Activated CD4-positive, alpha-beta T cell treated with anti-CD3 and anti-CD28 coated beads, Interleukin-2, Interleukin-6, amounts not matched to agents 100 ng/mL and 50 ng/mL, durations not matched to agents 16 hours and 8 hours (primary cell): Measurements from ENCODE around the gene TMEM120B.
A peak's percentile ranks its signal among the peaks of the same experiment; 100 is the strongest.

Experiments used
- DNase-seq: peaks from one replicate; pipeline ENCODE4 v3.0.0-alpha.2; 2020

Gene TMEM120B

DNA sequence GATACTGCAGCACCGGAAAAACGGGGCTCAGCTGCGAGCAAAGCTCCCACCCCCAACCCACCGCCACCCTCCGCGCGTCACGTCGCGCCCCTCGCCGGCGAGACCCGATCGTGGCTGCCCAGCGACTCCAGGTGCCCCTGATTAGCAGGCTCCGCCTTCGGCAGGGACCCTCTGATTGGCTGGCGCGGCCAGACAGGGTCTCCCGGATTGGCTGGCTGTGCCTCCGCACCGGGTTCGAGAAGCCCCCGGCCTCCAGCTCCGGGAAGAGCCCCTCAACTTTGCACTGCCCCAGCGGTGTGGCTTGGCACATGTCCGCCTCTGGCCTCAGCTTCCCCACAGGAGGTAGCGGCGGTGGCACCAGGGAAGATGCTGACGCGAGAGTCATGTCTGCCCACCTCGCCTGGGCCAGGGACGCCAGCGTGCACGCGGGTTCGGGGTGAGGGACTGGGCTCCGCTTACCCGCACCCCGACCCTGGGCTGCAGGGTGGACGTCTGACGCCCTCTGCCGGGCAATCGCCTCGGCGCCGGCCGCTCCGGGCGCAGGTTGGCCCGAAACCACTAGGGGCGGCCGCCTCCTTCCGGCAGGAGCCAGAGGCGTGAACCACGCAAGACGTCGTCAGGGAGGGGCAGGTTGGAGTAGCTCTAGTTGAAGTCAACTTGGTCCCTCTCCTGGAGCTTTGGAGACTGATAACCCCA, 81.4 kb downstream of the TMEM120B start:
- DNase-seq: peak; percentile 98

DNA sequence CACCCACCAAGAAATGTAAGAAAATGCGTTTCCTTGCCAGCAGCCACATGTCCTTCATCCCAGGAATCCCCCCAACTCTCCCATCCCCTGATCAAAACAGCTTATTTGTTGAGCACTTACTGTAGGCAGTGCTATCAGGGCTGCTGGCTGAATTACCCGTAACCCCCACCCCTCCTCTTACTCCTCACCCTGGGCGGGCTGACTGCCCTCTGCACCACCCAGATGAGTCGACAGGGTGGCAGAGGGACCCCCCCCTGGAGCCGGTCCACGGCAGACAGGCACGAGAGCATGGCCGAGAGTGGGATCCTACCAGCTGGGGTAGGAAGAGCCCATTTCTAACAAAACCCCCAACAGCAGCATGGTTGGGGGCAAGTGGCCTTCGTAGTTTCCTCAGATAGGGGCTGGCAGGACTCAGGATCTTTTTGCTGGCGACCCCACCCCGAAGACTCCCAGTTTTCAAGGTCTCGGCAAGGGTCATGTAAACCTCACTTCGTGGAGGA, 82.0 kb downstream of the TMEM120B start:
- DNase-seq: no peak

DNA sequence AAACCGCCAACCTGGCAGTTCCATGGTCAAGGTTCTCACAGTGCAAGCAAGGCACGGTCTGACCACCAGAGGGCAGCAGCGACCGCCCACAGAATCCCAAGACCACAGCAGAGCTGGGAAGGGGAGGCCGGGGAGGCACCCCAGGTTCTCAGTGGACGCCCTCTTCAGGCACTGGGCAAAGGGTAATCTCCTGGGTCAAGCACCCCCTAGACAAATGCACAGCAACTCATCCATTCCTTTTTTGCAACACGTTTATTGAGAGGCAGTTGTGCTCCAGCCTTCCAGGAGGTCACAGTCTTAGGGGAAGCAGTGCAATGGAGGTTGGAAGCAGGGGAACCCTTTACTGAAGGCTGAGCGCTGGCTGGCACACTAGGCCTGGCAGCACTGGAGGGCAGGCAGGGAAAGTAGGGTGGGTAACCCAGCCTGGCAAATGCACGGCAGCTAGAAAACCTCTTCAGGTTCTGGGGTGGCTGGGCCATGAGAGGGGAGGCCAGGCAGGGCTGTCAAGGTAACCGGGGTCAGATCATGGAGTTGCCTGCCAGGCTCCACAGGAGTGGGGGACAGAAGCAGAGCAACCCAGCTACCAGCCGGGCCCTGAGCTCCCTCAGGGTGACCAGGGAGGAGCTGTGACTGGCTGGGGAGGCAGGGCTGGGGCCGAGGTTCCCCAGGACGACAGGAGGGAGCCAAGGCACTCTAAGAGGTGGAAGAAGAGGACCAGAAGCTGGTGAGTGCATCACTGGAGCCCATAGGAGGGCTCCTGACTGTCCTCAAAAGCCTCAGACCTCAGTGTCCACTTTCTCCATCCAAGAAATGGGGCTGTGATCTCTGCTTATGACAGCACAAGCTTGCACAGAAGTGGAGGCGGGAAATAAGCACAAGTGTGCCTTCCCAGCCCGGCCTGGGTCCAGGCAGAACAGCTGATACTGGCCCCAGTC, 82.7 kb downstream of the TMEM120B start:
- DNase-seq: peak; percentile 91

DNA sequence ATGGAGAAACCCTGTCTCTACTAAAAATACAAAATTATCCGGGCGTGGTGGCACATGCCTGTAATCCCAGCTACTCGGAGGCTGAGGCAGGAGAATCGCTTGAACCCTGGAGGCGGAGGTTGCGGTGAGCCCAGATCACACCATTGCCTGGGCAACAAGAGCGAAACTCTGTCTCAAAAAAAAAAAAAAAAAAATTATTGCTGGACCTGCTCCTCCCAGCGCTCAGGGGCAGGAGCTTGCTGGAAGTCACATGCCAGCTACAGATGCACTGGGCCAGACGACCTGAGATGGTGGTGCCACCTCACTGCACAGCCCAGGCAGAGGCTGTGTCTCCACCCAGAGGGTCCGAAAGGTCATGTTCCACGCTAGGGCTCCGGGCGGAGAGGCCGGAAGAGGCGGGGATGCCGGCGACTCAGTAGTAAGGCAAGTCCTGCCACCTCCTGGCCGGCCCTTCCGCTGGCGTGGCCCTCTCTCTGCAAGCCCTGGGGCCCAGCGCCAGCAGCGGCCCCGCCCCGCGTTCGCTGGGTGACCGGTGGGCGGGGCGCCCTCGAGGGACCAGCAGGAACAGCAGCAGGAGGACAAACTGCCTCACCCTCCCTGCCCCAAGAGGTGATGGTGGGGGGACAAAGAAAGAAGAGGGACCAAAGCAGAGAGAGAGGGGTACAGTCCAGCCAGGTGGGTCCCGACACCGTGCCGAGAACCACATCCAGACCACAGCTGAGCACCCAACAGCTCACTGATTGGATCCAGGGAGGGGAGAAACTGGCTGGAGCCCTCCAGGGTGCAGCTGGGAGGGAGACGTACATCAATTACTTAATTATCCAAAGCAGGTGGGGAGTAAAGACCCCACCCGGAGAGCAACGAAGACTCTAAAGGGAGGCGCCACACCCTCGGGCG, 84.6 kb downstream of the TMEM120B start:
- DNase-seq: no peak

DNA sequence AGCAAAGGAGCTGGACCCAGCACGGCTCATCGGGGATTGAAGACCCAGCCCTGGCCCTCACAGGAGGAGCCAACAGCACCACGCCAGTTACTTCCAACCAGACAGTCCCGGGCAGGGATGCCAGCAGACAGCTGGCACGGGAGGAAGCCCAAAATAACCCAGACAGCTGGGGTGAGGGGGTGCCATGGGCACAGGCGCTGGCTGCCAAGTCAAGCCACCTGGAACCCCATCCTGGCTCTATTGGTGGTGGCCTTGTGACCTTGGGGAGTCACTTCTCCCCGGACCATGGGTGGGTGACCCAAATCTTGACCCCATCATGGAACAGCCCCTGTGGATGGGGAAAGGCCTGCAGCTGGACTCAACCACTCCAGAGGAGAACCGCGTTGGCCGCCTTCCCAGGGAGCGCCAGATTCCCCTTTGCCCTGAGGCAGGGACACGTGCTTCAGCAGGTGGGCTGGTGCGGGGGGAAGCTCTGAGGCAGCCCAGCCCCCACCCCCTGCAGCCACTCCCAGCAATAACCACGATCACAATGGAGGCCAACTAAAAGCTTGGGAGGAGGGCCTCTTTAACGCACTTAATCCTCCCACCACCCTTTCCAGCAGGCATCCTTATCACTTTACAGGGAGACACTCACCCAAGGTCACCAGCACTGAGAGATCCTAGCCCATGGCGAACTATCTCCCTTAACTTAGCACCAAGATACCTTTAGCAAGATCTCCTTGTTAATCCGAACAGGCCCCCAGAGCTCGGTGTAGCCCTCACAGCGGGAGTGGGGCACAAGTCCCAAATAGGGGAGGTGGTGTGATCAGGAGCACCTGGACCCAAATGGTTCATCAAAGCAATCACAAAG, 85.6 kb downstream of the TMEM120B start:
- no peak for DNase-seq

DNA sequence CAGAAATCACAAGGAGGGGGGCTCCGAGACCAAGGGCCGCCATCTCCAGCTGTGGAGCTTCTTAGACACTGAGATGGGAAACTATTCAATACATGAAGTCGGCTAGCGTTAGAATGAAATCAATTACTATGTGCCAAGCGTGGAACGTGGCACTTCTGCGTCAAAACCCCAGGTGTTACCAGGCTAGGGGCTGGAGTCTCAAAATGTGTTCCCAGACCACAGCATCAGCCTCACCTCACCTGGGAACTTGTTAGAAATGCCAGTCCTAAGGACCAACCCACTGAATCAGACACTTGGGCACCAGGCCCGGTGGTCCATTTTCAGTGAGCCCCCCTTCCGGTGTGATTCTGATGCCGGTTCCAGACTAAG, 86.2 kb downstream of the TMEM120B start:
- no peak for DNase-seq

DNA sequence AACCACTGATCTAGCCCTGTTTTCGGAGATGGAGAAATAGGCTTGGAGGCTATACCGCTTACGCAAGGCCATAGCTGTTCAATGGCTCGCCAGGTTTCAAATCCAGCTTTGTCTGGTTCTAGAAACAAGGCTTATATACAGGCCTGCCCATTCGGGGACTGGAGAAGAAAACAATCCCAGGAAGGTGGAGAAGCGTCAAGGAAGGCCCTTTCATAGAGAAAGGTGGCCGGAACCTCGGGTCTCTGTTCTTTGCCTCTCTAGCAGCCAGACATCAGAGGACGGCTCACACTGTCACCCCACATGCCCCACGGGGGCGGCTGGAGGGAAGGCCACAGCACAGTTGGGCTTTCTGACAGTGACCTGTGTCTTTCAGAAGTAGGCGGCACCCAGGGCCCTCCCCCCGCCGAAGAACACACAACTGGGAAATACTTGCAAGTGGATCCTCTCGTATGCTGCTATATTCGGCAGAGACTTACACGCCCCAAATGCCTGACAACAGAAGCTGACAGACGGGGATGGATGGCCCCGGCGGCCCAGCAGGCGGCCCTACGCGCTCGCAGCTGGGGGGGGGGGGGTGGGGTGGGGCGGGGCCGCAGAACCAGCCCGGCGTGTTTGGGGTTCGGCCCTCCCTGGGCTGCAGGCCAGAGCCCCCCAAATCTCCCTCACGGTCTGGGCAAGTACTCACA, 86.7 kb downstream of the TMEM120B start:
- DNase-seq: peak; percentile 63

DNA sequence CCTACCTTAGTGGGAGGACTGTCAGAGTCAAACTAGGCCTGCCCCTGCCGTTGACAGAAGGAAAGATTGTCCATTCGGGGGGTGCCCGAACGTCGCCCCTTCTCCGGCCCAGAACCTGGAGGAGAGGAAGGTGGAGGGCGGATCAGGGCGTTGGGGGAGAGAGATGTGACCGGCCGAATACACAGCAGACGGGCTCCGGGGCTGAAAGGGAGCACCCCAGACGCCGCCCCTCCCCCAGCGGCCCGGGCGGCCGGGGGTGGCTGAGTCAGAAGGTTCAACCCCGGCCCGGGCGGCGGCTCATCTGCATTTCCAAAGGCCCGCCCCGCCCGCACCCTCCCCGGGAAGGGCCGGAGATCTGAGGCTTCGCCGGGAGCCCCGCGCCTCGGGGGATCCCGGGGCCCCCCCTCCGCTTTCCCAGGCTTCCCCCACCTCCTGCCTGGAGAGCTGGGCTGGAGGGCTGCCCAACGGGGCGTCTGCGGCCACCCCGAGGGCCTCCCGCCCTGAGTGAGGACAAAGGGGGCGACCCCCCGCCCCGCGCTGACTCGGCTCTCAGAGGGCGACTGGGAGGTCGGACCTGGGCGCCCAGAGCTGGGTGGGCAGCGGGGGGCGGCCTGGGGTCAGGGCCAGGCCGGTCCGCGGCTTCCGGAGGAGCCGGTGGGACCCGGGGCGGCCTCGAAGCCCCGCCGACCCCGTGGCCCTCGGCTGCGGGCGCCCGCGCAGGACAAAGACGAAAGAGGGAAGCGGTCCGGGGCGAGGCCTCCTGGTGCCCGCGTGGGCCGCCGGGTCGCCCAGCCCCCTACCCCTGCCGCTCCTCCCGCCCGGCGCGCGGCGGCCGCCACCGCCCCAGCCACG, 87.5 kb downstream of the TMEM120B start:
- peak; percentile 90 for DNase-seq

DNA sequence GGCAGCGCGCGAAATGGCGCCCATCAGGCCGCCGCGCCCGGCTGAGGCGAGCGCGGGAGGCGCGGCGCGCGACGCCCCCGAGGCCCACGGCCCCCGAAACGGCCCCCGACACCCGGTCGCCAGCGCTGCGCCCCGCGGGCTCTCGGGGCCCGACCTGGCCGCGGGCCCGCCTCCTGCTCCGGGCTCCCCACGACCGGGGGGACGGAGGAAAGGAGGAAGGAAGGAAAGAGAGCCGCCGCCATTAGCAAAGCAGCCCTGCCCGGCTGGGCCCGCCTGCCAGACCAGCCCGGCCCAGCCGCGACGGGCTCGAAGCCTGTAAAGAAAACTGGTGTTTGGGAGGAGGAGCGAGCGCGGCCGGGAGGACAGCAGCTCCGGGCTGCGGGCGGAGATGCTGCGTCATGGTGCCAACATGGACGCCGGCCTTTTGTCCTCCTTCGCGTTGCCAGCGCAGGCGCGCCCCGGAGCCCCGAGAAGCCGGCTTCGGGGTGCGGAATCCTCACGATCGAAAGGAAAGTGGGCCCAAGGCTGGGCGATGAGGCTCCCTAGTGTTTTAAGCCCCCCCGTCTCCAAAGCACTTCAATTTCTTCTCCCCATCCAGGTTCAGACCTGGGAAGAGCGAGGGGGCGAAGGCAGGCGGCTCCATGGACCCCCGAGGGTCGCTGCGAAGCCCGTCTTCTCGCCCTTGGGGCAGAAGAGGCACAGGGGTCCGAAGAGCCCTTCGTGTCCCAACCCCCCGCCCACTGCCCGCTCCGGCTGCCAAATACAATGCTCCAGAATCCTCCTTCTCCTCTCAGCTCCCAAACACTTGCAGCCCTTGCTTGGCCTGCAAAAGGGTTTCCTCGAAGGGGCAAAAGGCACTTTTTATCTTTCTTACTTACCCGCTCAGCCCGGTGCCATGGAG, 88.4 kb downstream of the TMEM120B start:
- DNase-seq: peak; percentile 76

DNA sequence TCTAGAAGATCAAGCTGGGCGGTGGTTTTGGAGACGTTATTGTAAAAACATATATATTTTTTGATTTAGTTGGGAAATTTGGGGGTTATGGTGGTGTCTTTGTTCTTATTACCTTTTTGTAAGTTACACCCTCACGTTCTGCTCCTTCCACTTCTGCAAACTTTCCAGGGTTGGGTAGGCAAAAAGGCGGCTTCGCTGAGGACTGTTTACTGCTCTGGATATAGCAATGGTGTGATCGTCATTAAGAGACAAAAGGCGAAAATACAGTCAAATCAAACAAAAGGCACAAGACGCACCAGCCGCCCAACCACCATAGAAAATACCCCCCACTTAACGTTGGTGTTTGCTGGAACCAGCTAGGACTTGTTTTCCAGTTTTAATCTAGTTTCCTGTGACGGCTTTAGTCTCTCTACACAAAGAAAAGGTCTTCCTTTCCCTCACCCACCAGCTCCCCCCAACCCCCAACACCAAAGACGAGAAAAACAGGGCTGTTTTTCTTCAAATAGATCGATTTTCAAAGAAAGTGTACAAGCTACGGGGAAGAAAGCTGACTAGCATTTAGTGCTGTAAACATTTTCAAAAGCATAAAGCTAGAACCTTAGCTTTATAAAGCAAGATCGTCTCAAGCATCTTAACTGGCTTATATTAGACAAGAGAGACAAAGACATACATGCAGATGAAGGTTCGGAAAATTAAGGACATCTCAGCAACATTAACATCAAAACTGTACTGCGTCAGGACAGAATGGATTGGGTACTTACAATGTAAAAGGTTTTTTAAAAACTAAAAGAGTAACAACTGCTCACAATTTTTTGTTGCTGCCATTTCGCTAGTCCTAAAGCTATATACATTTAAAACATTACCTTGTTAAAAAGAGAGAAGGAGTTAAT, 89.3 kb downstream of the TMEM120B start:
- DNase-seq: peak; percentile 71

DNA sequence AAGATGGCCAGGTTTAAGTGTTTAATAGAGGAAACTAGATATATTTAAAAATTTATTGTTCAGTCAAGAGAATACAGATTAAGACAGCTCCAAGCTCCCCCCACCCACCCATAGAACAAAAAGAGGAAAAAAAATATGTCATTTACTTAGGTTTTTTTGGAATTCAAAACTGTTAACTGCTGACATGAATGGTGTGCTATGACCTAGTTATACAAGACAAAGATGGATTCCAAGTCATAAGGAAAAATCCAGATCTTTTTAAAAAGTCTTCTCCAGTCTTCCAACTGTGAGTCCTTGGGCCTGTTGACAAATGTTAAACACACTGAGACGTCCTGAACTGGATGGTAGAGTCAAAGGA, 89.9 kb downstream of the TMEM120B start:
- no peak for DNase-seq

DNA sequence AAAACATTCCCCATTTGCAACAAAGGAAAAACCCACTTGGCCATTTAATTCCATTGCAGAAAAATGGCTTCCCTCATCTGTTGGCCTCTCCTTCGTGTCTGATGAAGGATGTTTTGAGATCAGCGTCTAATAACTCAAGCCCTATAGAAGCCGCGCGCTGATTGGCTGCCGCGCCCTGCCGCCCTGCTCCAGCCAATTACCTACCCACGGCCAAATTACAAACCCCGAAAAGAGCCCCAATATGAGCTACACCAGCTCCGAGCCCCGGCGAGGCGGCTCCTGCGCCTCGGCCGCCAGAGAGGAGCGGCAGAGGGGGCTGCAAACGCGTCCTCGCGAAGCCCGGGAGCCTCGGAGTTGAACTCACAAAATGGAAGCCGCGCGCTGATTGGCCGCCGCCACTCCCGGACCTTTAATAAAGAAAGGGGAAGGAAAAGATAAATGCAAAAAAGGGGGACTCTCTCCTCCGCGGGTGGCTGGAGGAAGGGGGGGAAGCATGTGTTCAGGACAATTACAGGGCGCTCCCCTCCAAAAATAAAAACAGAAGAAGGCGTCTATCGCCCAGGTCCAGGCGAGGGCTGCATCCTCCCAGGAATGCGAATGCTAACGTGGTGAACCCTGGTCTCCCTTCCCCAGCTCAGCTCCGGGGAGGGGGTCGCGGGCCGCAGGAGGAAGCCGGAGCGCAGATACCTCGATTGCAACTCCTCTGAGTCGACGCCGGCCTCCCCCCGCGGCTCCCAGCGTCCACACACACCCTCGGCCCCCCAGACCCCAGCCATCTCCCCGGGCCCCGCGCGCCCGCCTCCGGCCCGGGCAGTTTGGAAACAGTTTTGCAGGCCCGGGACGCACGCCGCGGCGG, 90.5 kb downstream of the TMEM120B start:
- DNase-seq: peak; percentile 96

DNA sequence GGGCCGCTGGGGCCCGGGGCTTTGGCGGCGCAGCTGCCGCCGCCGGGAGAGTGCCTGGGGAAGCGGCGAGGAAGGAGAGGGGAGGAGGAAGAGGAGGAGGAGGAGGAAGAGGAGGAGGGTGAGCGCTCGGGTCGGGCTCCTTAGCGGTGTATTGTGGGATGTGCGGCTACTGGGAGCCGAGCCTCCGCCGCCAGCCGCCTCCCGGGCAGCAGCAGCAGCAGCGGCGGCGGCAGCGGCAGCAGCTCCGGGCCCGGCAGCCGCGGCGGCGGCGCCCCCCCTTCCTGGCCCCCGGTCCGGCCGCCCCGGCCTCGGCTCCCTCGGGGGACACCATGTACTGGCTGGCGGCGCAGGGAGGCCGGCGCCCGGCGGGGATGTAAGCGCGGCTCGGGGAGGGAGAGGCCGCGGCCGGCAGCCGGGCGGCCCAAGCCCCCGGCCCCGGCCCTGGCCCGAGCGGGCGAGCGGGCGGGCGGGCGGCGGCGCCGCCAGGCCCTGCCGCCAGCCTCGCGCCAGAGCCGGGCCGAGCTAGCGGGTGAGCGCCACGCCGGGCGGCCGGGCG, 91.4 kb downstream of the TMEM120B start, which contains the start of gene SETD1B:
TSS of gene SETD1B (plus strand) at position 149 of the 556 bp plus-strand sequence. CDS start 729 bp downstream, outside the sequence.
- peak; percentile 82 for DNase-seq

DNA sequence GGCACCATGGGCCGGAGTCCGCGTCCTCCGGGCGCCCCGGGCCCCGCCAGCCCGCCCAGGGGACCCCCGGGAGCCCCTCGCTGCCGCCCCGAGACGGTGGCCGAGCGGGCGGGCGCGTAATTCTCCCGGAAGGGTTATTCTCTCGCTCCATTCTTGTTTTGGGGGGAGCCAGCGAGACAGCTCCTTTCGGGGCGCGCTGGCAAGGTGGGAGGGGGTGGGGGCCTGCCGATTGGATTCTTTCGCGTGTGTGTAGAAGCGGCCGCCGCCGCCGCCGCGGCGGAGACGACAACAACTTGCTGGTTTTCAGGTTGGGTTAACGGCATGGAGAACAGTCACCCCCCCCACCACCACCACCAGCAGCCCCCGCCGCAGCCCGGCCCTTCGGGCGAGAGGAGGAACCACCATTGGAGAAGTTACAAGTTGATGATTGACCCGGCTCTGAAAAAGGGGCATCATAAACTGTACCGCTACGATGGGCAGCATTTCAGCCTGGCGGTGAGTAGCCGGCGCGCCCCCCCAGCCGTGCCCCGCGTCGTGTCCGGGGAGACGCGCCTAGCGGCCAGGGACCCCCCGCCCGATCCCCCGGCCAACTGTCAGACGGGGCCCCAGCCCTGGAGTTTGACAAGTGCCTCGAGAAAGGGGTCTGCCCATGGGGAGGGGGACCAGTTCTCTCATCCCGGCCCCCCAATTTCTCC, 92.0 kb downstream of the TMEM120B start:
- DNase-seq: peak; percentile 57

DNA sequence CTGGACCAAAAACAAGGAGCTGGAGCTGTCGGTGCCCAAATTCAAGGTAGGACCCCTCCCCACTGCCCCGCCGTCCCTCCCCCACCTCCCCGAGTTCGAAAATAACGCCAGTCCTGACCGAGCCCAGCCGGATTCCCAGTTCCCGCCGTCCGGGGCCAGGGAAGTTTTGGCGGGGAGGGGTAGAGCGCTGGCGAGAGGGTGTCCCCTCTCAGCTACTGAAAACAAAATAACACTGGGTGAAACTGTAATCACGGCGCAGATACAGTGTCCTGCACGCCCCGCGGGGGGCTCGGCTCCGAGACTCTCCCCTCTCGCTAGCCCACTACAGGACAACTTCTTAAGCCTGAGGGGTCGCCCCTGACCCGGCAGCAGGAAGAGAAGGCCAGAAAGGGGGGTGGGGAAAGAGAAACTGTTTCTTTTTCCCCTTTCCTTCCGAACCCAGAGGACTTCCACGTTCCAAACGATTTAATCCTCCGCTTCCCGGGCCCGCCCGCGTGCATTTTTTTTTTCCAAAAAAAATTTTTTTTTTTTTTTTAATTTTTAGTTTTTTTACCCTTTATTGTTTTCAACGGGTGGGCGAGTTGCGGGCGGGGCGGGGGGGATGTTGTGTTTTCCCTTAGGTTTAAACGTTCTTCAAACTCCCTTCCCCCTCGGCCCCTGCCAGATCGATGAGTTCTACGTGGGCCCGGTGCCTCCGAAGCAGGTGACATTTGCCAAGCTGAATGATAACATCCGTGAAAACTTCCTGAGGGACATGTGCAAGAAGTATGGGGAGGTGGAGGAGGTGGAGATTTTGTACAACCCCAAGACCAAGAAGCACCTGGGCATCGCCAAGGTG, 92.8 kb downstream of the TMEM120B start:
- no peak for DNase-seq
